Tibial artery (tissue), 4 donors: ENCODE data around the gene GLI3.
"Not testable (repeated sequence)": the region's sequence is repeated elsewhere in the genome, so short reads cannot be mapped to it uniquely, and the experiment has no call there.

Experiments
- DNase-seq, 2 donors: peaks; one replicate each; pipeline ENCODE4 v3.0.0-alpha.2; 2019
- H3K27ac ChIP-seq, 2 donors: fragments of 200-600 bp; sonication (generic) in 1 of 2; 1 replicate in 1 of 2; 2 replicates in 1 of 2; pipeline ENCODE4 v1.5.1; 2018 to 2019; ENCODE audit warnings: mild to moderate bottlenecking in 1 of 2
- H3K27me3 ChIP-seq, 2 donors: fragments of 200-600 bp; sonication (generic) in 1 of 2; one replicate each; pipeline versions ENCODE4 v1.5.1 to v1.6.0; 2016 to 2019
- H3K36me3 ChIP-seq, 3 donors: fragments of 200-600 bp; sonication (generic) in 2 of 3; one replicate each; pipeline ENCODE4 v1.5.1; 2016 to 2019; ENCODE audit warnings: mild to moderate bottlenecking in 2 of 3
- H3K4me1 ChIP-seq, 4 donors: fragments of 200-600 bp; sonication (generic) in 2 of 4; 1 replicate in 3 of 4; 2 replicates in 1 of 4; pipeline ENCODE4 v1.5.1; 2016 to 2019
- H3K4me3 ChIP-seq, 2 donors: fragments of 200-600 bp; sonication (generic) in 1 of 2; 1 replicate in 1 of 2; 2 replicates in 1 of 2; pipeline ENCODE4 v1.5.1; 2018 to 2019; ENCODE audit warnings: mild to moderate bottlenecking in 2 of 2
- H3K9me3 ChIP-seq, 3 donors: fragments of 200-600 bp; sonication (generic) in 1 of 3; one replicate each; pipeline ENCODE4 v1.5.1; 2016 to 2019
- CTCF ChIP-seq, 2 experiments: fragments of 200-600 bp in 1 of 2; fragments of 450-650 bp in 1 of 2; IDR thresholded peaks; one replicate each; pipeline ENCODE4 v1.5.1; 2017 to 2019; ENCODE audit warnings: antibody characterized with exemption in 2 of 2, mild to moderate bottlenecking in 1 of 2, moderate library complexity in 1 of 2
- intact Hi-C: fragments of 100-400 bp; cut with DNase I; formaldehyde crosslinking; loops from one replicate; pipeline ENCODE4 v1.15.0; 2023; ENCODE audit warnings: low total_unique reads

Gene GLI3

GRCh38 chr7:42213093-42213492 is 23.9 kb downstream of the GLI3 start:
- Histone ChIP-seq H3K27me3 (no peaks in the 10 kb centered on the region), H3K4me1 (peaks cover 0 to 4% (median 0%) of the 10 kb centered on the region in 4 donors), H3K36me3 (no peaks in the 10 kb centered on the region), H3K9me3 (no peaks in the 10 kb centered on the region), H3K4me3 (no peak overlapping the region), H3K27ac (no peak overlapping the region)
- no peak for TF ChIP-seq CTCF (IDR thresholded peaks at IDR 0.05)
- intact Hi-C loops: no loop called here
- no peak for DNase-seq

- H3K27ac ChIP-seq: no peak overlapping the region
- intact Hi-C loops: no loop called here
Measured at GRCh38 chr7:42212541-42213090, 24.4 kb downstream of the GLI3 start.

GRCh38 chr7:42211938-42212337 is 25.1 kb downstream of the GLI3 start:
- intact Hi-C loops: no loop called here
- DNase-seq: no peak

More at GRCh38 chr7:42212541-42213090, 24.4 kb downstream of the GLI3 start:
- no peak for DNase-seq
- Histone ChIP-seq H3K9me3 (no peaks in the 10 kb centered on the region), H3K4me3 (no peak overlapping the region), H3K27me3 (no peaks in the 10 kb centered on the region), H3K36me3 (no peaks in the 10 kb centered on the region), H3K4me1 (peaks cover 0 to 4% (median 0%) of the 10 kb centered on the region in 4 donors)
- no peak for TF ChIP-seq CTCF (IDR thresholded peaks at IDR 0.05)

GRCh38 chr7:42210779-42211178 is 26.2 kb downstream of the GLI3 start:
- H3K27ac ChIP-seq: no peak overlapping the region
- H3K36me3 ChIP-seq: no peaks in the 10 kb centered on the region
- no peaks in the 10 kb centered on the region for H3K27me3 ChIP-seq
- no peak overlapping the region for H3K4me3 ChIP-seq
- TF ChIP-seq CTCF (IDR thresholded peaks at IDR 0.05): no peak
- intact Hi-C loops: no loop called here
- no peak for DNase-seq
- H3K9me3 ChIP-seq: no peaks in the 10 kb centered on the region
- H3K4me1 ChIP-seq: no peaks in the 10 kb centered on the region

More at GRCh38 chr7:42211938-42212337, 25.1 kb downstream of the GLI3 start:
- no peak overlapping the region for H3K27ac ChIP-seq
- no peak overlapping the region for H3K4me3 ChIP-seq
- H3K27me3 ChIP-seq: no peaks in the 10 kb centered on the region
- no peaks in the 10 kb centered on the region for H3K36me3 ChIP-seq
- peaks cover 0 to 2% (median 0%) of the 10 kb centered on the region in 4 donors for H3K4me1 ChIP-seq
- no peak for TF ChIP-seq CTCF (IDR thresholded peaks at IDR 0.05)
- H3K9me3 ChIP-seq: no peaks in the 10 kb centered on the region

- DNase-seq: no peak
- Histone ChIP-seq H3K36me3 (no peaks in the 10 kb centered on the region), H3K27me3 (no peaks in the 10 kb centered on the region), H3K4me3 (no peak overlapping the region), H3K9me3 (no peaks in the 10 kb centered on the region), H3K27ac (no peak overlapping the region), H3K4me1 (no peaks in the 10 kb centered on the region)
- intact Hi-C loops: no loop called here
- TF ChIP-seq CTCF (IDR thresholded peaks at IDR 0.05): no peak
Measured at GRCh38 chr7:42210333-42210732, 26.7 kb downstream of the GLI3 start.

GRCh38 chr7:42209085-42209484 is 27.9 kb downstream of the GLI3 start:
- H3K27me3 ChIP-seq, H3K4me3 ChIP-seq, DNase-seq, H3K36me3 ChIP-seq, H3K4me1 ChIP-seq, H3K27ac ChIP-seq, intact Hi-C loops, H3K9me3 ChIP-seq: not testable (repeated sequence)
